Caco-2 (cell line): ENCODE measurements around the gene SMIM23. TPM values are rescaled to one million over a fixed set of nuclear protein-coding genes. Genes with fewer than 3 reads are reported as not detected.
"Not testable (repeated sequence)": the region's sequence is repeated elsewhere in the genome, so short reads cannot be mapped to it uniquely, and the experiment has no call there.

Source experiments
- BruUV-seq: library from RNA; stranded (reverse); fragments of 400-500 nt; replicated peaks from 2 replicates; lab custom pipeline; 2021; lab: Mats Ljungman, UMichigan
- CTCF ChIA-PET: fragments of 300-600 bp; sonication (Branson Sonifier 250); formaldehyde crosslinking; loops from one replicate; lab custom pipeline; 2022; ENCODE audit warnings: antibody characterized with exemption; lab: Charles Lee
- POLR2A ChIA-PET: fragments of 300-600 bp; sonication (Branson Sonifier 250); formaldehyde crosslinking; loops from one replicate; lab custom pipeline; 2022; ENCODE audit warnings: antibody characterized with exemption; lab: Charles Lee
- DNase-seq, 2 experiments: peaks; one replicate each; pipeline versions ENCODE4 v3.0.0 to v3.0.0-alpha.2; 2020 to 2022
- H3K27me3 ChIP-seq: replicated peaks from 2 replicates; pipeline ENCODE4 v1.6.0; 2011; ENCODE audit warnings: low read length; ENCODE audit not compliant: control insufficient read depth, insufficient read depth
- H3K36me3 ChIP-seq: 2 replicates; pipeline ENCODE4 v1.5.1; 2011; ENCODE audit warnings: low read length; ENCODE audit not compliant: control insufficient read depth, insufficient read depth
- H3K4me1 ChIP-seq: fragments of 250-450 bp; sonication (Bioruptor Pico); 2 replicates; pipeline ENCODE4 v1.5.1; 2020; ENCODE audit warnings: mild to moderate bottlenecking
- H3K4me3 ChIP-seq: 2 replicates; pipeline ENCODE4 v1.5.1; 2011; ENCODE audit warnings: low read depth, mild to moderate bottlenecking, control low read depth, low read length
- H3K9me3 ChIP-seq: fragments of 250-450 bp; sonication (Bioruptor Pico); 2 replicates; pipeline ENCODE4 v1.5.1; 2020; ENCODE audit warnings: mild to moderate bottlenecking, moderate library complexity
- H3K27ac Mint-ChIP-seq: one replicate; pipeline ENCODE4 v1.8.0; 2022; ENCODE audit warnings: mixed read lengths; ENCODE audit not compliant: unreplicated experiment
- H3K27me3 Mint-ChIP-seq: one replicate; pipeline ENCODE4 v1.8.0; 2022; ENCODE audit warnings: mixed read lengths; ENCODE audit not compliant: insufficient read depth, unreplicated experiment
- H3K36me3 Mint-ChIP-seq: one replicate; pipeline ENCODE4 v1.8.0; 2022; ENCODE audit warnings: mild to moderate bottlenecking, mixed read lengths; ENCODE audit not compliant: insufficient read depth, unreplicated experiment
- H3K4me1 Mint-ChIP-seq: one replicate; pipeline ENCODE4 v1.8.0; 2022; ENCODE audit warnings: low read depth, mixed read lengths; ENCODE audit not compliant: unreplicated experiment
- H3K4me3 Mint-ChIP-seq: one replicate; pipeline ENCODE4 v1.8.0; 2022; ENCODE audit warnings: mild to moderate bottlenecking, moderate library complexity, mixed read lengths; ENCODE audit not compliant: unreplicated experiment
- H3K9me3 Mint-ChIP-seq: one replicate; pipeline ENCODE4 v1.8.0; 2022; ENCODE audit warnings: mixed read lengths; ENCODE audit not compliant: unreplicated experiment
- intact Hi-C: fragments of 100-400 bp; cut with micrococcal nuclease; formaldehyde crosslinking; loops from one replicate; pipeline ENCODE4 v1.10.0; 2022; ENCODE audit not compliant: unreplicated experiment
- total RNA-seq: library from RNA; stranded (reverse); gene quantifications from 2 replicates; pipeline ENCODE4 v1.2.3, GENCODE V29; 2022
- TF ChIP-seq, protein P1 (sequence below), 2 experiments: fragments of 200-600 bp in 1 of 2; IDR thresholded peaks; 1 replicate in 1 of 2; 2 replicates in 1 of 2; pipeline versions ENCODE4 v1.5.1 to v1.8.0; 2011 to 2022; ENCODE audit warnings: antibody characterized with exemption in 1 of 2, control low read depth in 1 of 2, inconsistent platforms in 1 of 2, low read depth in 1 of 2, low read length in 1 of 2, mild to moderate bottlenecking in 1 of 2, moderate library complexity in 1 of 2; ENCODE audit not compliant: insufficient read depth in 1 of 2, severe bottlenecking in 1 of 2, unreplicated experiment in 1 of 2

SMIM23 gene
- total RNA-seq, 1 experiment from 2014 or later: not detected

DNA sequence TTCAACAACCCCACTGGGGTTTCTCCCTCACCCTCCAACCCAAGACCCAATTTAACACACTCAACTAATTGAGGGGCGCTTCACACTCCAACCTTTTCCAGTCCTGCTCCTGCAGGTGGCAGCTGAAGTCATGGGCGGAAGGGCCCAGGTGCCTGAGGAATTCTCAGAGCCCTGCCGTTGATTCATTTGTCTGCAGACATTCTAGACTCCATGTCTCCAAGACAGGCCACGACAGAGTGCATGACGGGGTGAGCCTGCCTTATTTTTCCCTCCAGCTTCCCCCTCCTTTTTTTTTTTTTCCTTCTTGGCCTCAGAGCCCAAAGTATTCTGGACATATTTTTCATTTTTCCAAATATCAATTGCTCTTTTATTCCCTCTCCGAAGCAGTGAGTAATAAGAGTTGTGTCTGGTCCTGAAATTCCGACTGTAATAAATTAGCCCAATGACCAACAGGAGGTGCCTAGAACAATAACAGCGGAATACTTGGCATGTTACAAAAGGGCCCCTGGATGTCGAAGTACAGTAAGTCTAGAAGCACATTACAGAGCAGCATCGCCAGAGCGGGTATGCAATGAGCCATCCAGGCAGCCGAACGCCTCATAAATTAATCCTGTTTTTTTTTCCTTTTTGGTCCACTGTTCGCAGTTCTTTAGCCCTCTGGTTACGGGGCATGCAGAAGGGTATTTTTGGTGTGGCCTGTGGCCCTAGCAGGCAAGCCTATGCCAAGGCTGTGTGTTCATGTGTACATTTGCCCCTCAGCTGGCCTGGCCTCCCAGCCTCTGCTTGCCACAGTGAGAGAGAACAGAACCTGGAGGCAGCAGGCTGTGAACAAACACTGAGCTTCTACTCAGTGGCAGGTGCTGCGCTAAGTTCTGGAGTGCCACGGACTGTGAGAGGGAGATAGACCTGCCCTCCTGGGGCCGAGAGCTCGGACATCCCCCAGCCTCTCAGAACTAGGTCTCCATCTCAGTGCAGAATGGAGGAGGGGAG, 8.6 kb upstream of the SMIM23 start:
- POLR2A ChIA-PET: no interaction called here
- TF ChIP-seq, protein P1, sequence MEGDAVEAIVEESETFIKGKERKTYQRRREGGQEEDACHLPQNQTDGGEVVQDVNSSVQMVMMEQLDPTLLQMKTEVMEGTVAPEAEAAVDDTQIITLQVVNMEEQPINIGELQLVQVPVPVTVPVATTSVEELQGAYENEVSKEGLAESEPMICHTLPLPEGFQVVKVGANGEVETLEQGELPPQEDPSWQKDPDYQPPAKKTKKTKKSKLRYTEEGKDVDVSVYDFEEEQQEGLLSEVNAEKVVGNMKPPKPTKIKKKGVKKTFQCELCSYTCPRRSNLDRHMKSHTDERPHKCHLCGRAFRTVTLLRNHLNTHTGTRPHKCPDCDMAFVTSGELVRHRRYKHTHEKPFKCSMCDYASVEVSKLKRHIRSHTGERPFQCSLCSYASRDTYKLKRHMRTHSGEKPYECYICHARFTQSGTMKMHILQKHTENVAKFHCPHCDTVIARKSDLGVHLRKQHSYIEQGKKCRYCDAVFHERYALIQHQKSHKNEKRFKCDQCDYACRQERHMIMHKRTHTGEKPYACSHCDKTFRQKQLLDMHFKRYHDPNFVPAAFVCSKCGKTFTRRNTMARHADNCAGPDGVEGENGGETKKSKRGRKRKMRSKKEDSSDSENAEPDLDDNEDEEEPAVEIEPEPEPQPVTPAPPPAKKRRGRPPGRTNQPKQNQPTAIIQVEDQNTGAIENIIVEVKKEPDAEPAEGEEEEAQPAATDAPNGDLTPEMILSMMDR (IDR thresholded peaks at IDR 0.05; ENCODE audit: insufficient read depth in 1 of 2, low read depth in 1 of 2, low read length in 1 of 2, severe bottlenecking in 1 of 2, unreplicated experiment in 1 of 2): no peak
- Mint-ChIP-seq H3K4me3 (no peak overlapping the region), H3K4me1 (no peaks in the 10 kb centered on the region), H3K27me3 (peaks cover 4% of the 10 kb centered on the region), H3K36me3 (no peaks in the 10 kb centered on the region), H3K27ac (no peak overlapping the region), H3K9me3 (peaks cover 7% of the 10 kb centered on the region)
- Histone ChIP-seq H3K36me3 (no peaks in the 10 kb centered on the region), H3K4me1 (no peaks in the 10 kb centered on the region), H3K4me3 (no peak overlapping the region), H3K9me3 (no peaks in the 10 kb centered on the region), H3K27me3 (no peaks in the 10 kb centered on the region)
- DNase-seq: no peak
- intact Hi-C loops: no loop called here
- CTCF ChIA-PET: no interaction called here
- no TSS peak for BruUV-seq

DNA sequence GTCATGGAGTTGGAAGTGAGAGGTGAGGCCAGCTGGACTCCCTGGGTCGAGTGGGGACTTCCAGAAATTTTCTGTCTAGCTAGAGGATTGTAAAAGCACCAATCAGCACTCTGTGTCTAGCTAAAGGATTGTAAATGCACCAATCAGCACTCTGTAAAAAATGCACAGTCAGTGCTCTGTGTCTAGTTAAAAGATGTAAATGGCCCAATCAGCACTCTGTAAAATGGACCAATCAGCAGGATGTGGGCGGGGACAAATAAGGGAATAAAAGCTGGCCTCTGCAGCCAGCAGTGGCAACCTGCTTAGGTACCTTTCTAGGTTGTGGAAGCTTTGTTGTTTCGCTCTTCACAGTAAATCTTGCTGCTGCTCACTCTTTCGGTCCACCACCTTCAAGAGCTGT, 3.9 kb upstream of the SMIM23 start:
- H3K4me3 ChIP-seq, H3K9me3 ChIP-seq, DNase-seq, H3K4me1 ChIP-seq, CTCF ChIA-PET, POLR2A ChIA-PET, H3K27me3 ChIP-seq, intact Hi-C loops, H3K4me1 Mint-ChIP-seq, H3K36me3 Mint-ChIP-seq, H3K27ac Mint-ChIP-seq, BruUV-seq, H3K27me3 Mint-ChIP-seq, H3K9me3 Mint-ChIP-seq, H3K36me3 ChIP-seq, H3K4me3 Mint-ChIP-seq: not testable (repeated sequence)

DNA sequence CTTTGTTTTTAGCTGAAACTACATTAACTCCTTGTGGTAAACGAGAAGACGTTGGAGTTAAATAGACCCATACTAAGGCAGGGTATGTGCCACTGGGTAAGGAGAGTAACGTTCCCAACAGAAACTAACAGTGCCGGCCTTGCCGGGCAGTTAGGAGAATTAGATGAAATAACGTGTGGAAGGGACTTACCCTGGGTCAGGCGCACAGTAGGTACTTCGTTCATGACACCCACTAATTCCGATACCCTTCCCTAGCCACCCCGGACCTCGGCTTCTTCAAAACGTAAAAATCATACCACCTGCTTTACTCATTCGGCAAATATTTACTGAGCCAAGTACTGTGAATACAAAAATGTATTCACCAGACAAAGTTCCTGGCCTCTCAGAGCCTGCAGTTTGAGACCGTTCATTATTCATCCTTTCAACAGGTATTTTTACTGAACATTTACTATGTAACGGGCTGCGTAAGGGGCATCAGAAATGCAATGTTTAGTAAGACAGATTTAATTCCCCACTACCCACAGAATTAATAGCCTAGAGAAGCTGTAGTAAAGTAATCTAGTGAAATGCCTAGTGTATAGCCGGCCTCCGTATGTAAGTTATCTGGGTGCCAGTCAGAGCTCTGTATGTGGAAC, 3.2 kb upstream of the SMIM23 start:
- intact Hi-C loops: no loop called here
- ChIA-PET POLR2A (no interaction called here), CTCF (no interaction called here)
- H3K27me3 ChIP-seq: no peaks in the 10 kb centered on the region
- TF ChIP-seq, protein P1 (IDR thresholded peaks at IDR 0.05; ENCODE audit: insufficient read depth in 1 of 2, low read depth in 1 of 2, low read length in 1 of 2, severe bottlenecking in 1 of 2, unreplicated experiment in 1 of 2): no peak
- H3K36me3 ChIP-seq: no peaks in the 10 kb centered on the region
- BruUV-seq: no TSS peak
- DNase-seq: no peak
- Mint-ChIP-seq H3K27me3 (peaks cover 4% of the 10 kb centered on the region), H3K9me3 (peaks cover 7% of the 10 kb centered on the region), H3K27ac (no peak overlapping the region), H3K36me3 (no peaks in the 10 kb centered on the region), H3K4me3 (no peak overlapping the region), H3K4me1 (no peaks in the 10 kb centered on the region)
- no peaks in the 10 kb centered on the region for H3K4me1 ChIP-seq
- no peaks in the 10 kb centered on the region for H3K9me3 ChIP-seq
- no peak overlapping the region for H3K4me3 ChIP-seq
